Suprapubic skin (tissue), 4 donors: ENCODE measurements around the gene PPP1R14C. TPM values are rescaled to one million over a fixed set of nuclear protein-coding genes. Genes with fewer than 3 reads are reported as not detected.

Experiments
- DNase-seq, 2 donors: peaks; one replicate each; pipeline ENCODE4 v3.0.0-alpha.2; 2019; ENCODE audit warnings: low spot score in 2 of 2
- H3K27ac ChIP-seq: fragments of 200-600 bp; sonication (generic); one replicate; pipeline ENCODE4 v1.5.1; 2019
- H3K27me3 ChIP-seq: fragments of 200-600 bp; sonication (generic); one replicate; pipeline ENCODE4 v1.5.1; 2019
- H3K36me3 ChIP-seq: fragments of 200-600 bp; sonication (generic); one replicate; pipeline ENCODE4 v1.5.1; 2019
- H3K4me1 ChIP-seq: fragments of 200-600 bp; sonication (generic); one replicate; pipeline ENCODE4 v1.5.1; 2019
- H3K4me3 ChIP-seq: fragments of 200-600 bp; sonication (generic); one replicate; pipeline ENCODE4 v1.5.1; 2019; ENCODE audit warnings: mild to moderate bottlenecking
- H3K9me3 ChIP-seq: fragments of 200-600 bp; sonication (generic); one replicate; pipeline ENCODE4 v1.5.1; 2019
- EP300 ChIP-seq: sonication (generic); formaldehyde crosslinking; IDR thresholded peaks from one replicate; pipeline ENCODE4 v1.6.1; 2017; ENCODE audit warnings: antibody characterized with exemption
- POLR2A ChIP-seq, 2 donors: fragments of 450-650 bp; IDR thresholded peaks; one replicate each; pipeline ENCODE4 v1.6.1; 2017; ENCODE audit warnings: antibody characterized with exemption in 2 of 2, mild to moderate bottlenecking in 2 of 2, moderate library complexity in 2 of 2
- POLR2AphosphoS5 ChIP-seq, 3 donors: sonication (generic); formaldehyde crosslinking; IDR thresholded peaks; one replicate each; pipeline ENCODE4 v1.6.1; 2017; ENCODE audit warnings: antibody characterized with exemption in 3 of 3
- WGBS: methylation state at CpG from one replicate; pipeline ENCODE4 v1.1.5; 2018; 5-methylcytosine and 5-hydroxymethylcytosine counted together
- total RNA-seq, 4 donors: library from RNA; depleted of rRNA; stranded (reverse); fragments of >200 nt; gene quantifications; one replicate each; pipeline ENCODE4 v1.1.0, GENCODE V29; 2016
- TF ChIP-seq, protein P1 (sequence below), 2 donors: fragments of 200-600 bp in 1 of 2; fragments of 450-650 bp in 1 of 2; sonication (generic) in 1 of 2; IDR thresholded peaks; one replicate each; pipeline ENCODE4 v1.5.1; 2016 to 2019; ENCODE audit warnings: antibody characterized with exemption in 2 of 2, mild to moderate bottlenecking in 1 of 2, moderate library complexity in 1 of 2

Gene PPP1R14C
- total RNA-seq, 4 donors from 2014 or later: 44.3 to 104 (median 88.8) TPM

DNA sequence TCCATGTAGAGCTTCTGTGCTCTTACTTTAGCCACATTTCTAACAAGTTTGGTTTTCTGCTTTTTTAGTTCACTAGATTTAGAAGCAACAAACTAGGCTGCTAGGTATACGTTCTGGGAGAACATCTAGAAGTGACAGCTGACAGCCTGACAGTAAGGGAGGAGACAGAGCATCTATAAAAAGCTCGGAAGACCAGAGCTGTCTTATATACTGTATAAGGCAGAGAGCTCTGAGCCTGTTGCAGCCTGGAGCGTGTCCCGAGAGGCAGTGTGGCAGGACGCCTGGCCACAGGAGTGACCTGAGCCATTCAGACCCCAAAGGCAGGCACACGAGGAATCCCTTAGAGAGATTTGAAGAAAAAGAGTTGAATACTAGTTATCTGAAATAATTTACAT lies 24.6 kb downstream of the PPP1R14C start:
- no peaks in the 10 kb centered on the region for H3K9me3 ChIP-seq
- WGBS: 82% methylated on average over 6 of the region's 6 CpGs
- H3K4me1 ChIP-seq: no peaks in the 10 kb centered on the region
- H3K27me3 ChIP-seq: no peaks in the 10 kb centered on the region
- H3K27ac ChIP-seq: no peak overlapping the region
- no peak overlapping the region for H3K4me3 ChIP-seq
- no peak for TF ChIP-seq POLR2AphosphoS5 (IDR thresholded peaks at IDR 0.05)
- TF ChIP-seq EP300: no peak
- TF ChIP-seq POLR2A (IDR thresholded peaks at IDR 0.05): no peak
- TF ChIP-seq, protein P1, sequence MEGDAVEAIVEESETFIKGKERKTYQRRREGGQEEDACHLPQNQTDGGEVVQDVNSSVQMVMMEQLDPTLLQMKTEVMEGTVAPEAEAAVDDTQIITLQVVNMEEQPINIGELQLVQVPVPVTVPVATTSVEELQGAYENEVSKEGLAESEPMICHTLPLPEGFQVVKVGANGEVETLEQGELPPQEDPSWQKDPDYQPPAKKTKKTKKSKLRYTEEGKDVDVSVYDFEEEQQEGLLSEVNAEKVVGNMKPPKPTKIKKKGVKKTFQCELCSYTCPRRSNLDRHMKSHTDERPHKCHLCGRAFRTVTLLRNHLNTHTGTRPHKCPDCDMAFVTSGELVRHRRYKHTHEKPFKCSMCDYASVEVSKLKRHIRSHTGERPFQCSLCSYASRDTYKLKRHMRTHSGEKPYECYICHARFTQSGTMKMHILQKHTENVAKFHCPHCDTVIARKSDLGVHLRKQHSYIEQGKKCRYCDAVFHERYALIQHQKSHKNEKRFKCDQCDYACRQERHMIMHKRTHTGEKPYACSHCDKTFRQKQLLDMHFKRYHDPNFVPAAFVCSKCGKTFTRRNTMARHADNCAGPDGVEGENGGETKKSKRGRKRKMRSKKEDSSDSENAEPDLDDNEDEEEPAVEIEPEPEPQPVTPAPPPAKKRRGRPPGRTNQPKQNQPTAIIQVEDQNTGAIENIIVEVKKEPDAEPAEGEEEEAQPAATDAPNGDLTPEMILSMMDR (IDR thresholded peaks at IDR 0.05): no peak
- H3K36me3 ChIP-seq: no peaks in the 10 kb centered on the region
- DNase-seq: no peak

DNA sequence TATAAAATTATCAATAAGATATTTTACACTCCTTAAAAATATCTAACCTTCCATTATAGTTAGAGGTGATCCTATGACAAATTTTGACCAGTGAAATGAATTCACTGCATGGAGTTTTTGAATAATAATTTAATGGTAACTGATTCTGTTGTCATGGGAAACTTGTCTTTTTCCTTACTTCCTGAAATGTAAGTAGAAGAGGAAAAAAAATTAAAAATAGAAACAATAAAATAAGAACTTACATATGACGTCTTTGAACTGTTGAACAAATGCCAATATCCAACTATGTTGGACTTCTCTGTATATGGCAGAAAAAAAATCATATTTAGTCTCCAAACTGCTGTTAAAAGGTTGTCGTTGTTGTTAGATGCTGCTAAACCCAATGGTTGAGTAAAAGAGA lies 26.3 kb downstream of the PPP1R14C start:
- no peak for DNase-seq
- Histone ChIP-seq H3K27me3 (no peaks in the 10 kb centered on the region), H3K9me3 (no peaks in the 10 kb centered on the region), H3K36me3 (no peaks in the 10 kb centered on the region), H3K4me1 (no peaks in the 10 kb centered on the region), H3K4me3 (no peak overlapping the region), H3K27ac (no peak overlapping the region)
- TF ChIP-seq, protein P1 (IDR thresholded peaks at IDR 0.05): no peak
- TF ChIP-seq EP300 (no peak), POLR2A (IDR thresholded peaks at IDR 0.05) (no peak), POLR2AphosphoS5 (IDR thresholded peaks at IDR 0.05) (no peak)
- WGBS: 50% methylated on average over 2 of the region's 2 CpGs

DNA sequence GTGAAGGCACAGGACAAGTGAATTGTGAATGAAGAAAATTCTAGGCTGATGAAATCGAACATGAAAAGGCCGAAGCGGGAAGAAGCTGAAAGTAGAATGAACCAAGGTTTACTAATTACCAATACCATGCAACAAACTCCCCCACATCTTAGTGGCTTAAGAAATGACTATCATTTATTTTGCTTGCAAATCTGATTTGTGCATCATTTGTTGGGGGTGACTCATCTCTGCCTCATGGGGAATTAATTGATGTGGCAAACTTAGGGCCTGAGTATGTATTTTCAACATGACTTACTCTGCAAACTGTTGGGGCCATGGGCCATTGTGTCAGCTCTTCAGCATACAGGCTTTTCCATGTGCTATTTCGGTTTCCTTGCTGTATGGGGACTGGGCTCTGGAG lies 26.8 kb downstream of the PPP1R14C start:
- Histone ChIP-seq H3K4me1 (no peaks in the 10 kb centered on the region), H3K27me3 (no peaks in the 10 kb centered on the region), H3K9me3 (no peaks in the 10 kb centered on the region), H3K4me3 (no peak overlapping the region), H3K27ac (no peak overlapping the region), H3K36me3 (no peaks in the 10 kb centered on the region)
- TF ChIP-seq POLR2A (IDR thresholded peaks at IDR 0.05): no peak
- TF ChIP-seq POLR2AphosphoS5 (IDR thresholded peaks at IDR 0.05): no peak
- TF ChIP-seq, protein P1 (IDR thresholded peaks at IDR 0.05): no peak
- no peak for TF ChIP-seq EP300
- no peak for DNase-seq
- 77% methylated on average over 4 of the region's 4 CpGs for WGBS

DNA sequence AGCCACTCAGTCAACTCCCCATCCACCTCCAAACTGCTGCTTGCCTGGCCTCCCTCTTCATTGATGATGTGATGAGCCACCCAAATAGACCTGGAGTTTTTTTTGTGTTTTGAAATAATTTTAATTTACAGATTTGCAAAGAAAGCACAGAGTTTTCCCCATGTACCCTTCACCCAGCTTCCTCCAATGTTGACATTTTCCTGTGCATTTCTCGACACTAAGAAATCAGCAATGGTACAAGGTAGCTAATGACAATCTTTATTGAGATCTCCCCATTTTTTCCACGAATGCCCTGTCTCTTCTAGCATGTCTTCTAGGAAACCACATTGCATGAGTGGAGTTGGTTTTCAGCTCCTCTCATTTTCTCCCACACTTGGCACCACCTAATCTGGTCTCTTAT lies 30.1 kb downstream of the PPP1R14C start:
- no peaks in the 10 kb centered on the region for H3K27me3 ChIP-seq
- no peak for DNase-seq
- H3K36me3 ChIP-seq: no peaks in the 10 kb centered on the region
- no peaks in the 10 kb centered on the region for H3K9me3 ChIP-seq
- no peak overlapping the region for H3K4me3 ChIP-seq
- TF ChIP-seq, protein P1 (IDR thresholded peaks at IDR 0.05): no peak
- TF ChIP-seq POLR2A (IDR thresholded peaks at IDR 0.05) (no peak), EP300 (no peak), POLR2AphosphoS5 (IDR thresholded peaks at IDR 0.05) (no peak)
- H3K27ac ChIP-seq: no peak overlapping the region
- 93% methylated on average over 2 of the region's 2 CpGs for WGBS
- H3K4me1 ChIP-seq: peaks cover 6% of the 10 kb centered on the region

DNA sequence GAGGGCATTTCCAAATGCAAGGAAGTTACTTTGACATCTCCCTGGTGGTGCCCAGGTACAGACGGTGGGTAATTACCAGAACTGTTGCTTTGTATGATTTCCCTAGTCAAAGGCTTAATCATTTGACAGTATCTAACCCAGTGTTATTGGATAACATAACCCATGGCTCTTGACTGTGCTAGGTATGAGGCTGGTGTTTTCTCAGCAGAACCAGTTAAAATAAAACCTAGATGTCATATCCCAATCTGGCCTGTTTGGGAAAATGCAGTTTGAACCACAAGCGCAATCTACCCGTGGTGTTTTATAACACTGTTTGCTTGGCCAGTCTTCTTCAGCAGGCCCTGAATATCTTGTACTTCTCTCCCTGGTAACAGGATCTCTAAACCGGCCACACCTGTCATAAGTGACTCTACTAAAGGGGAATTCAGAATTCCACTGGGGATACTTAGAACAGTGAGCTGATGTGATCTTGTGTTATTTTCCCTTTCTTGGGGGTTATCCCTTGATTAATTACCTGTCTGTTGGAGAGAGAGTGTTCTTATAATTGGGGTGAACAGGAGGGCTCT lies 32.8 kb downstream of the PPP1R14C start:
- Histone ChIP-seq H3K36me3 (no peaks in the 10 kb centered on the region), H3K4me3 (no peak overlapping the region), H3K9me3 (no peaks in the 10 kb centered on the region), H3K27ac (no peak overlapping the region), H3K27me3 (no peaks in the 10 kb centered on the region), H3K4me1 (peaks cover 6% of the 10 kb centered on the region)
- DNase-seq: no peak
- 82% methylated on average over 4 of the region's 4 CpGs for WGBS
- TF ChIP-seq POLR2A (IDR thresholded peaks at IDR 0.05) (no peak), POLR2AphosphoS5 (IDR thresholded peaks at IDR 0.05) (no peak), EP300 (no peak)
- TF ChIP-seq, protein P1 (IDR thresholded peaks at IDR 0.05): no peak
